Stimulated activated effector memory CD8-positive, alpha-beta T cell treated with anti-CD3 and anti-CD28 coated beads, Interleukin-12 subunit alpha, Interleukin-12 subunit beta, amount 100 ng/mL, for 72 hours (primary cell): ENCODE results near the gene CACNA1B.
"Not testable (repeated sequence)": the region's sequence is repeated elsewhere in the genome, so short reads cannot be mapped to it uniquely, and the experiment has no call there.

ENCODE experiments used
- ATAC-seq: fragments of 150-1000 bp; cut with Tn5 transposase; 2 replicates; pipeline ENCODE4 v1.10.0; 2021
- DNase-seq, 2 donors: peaks; one replicate each; pipeline ENCODE4 v3.0.0; 2021 to 2022; ENCODE audit warnings: low spot score in 2 of 2
- H3K27ac Mint-ChIP-seq: one replicate; pipeline ENCODE4 v1.8.0; 2022; ENCODE audit warnings: mild to moderate bottlenecking, mixed read lengths
- H3K36me3 Mint-ChIP-seq: one replicate; pipeline ENCODE4 v1.8.0; 2022; ENCODE audit warnings: mild to moderate bottlenecking, mixed read lengths
- H3K4me1 Mint-ChIP-seq: one replicate; pipeline ENCODE4 v1.8.0; 2022; ENCODE audit warnings: mixed read lengths
- H3K4me3 Mint-ChIP-seq: one replicate; pipeline ENCODE4 v1.8.0; 2022; ENCODE audit warnings: mild to moderate bottlenecking, mixed read lengths
- H3K9me3 Mint-ChIP-seq: one replicate; pipeline ENCODE4 v1.8.0; 2022; ENCODE audit warnings: mixed read lengths

CACNA1B gene

GRCh38 chr9:138114501-138115245, 237.1 kb downstream of the CACNA1B start:
- H3K9me3 Mint-ChIP-seq: no peaks in the 10 kb centered on the region
- no peak for ATAC-seq
- H3K4me1 Mint-ChIP-seq: peaks cover 3% of the 10 kb centered on the region
- H3K4me3 Mint-ChIP-seq: no peak overlapping the region
- no peak for DNase-seq
- H3K27ac Mint-ChIP-seq: no peak overlapping the region
- H3K36me3 Mint-ChIP-seq: no peaks in the 10 kb centered on the region

GRCh38 chr9:138115506-138115905, 237.9 kb downstream of the CACNA1B start:
- Mint-ChIP-seq H3K36me3 (no peaks in the 10 kb centered on the region), H3K4me1 (peaks cover 4% of the 10 kb centered on the region), H3K27ac (no peak overlapping the region), H3K4me3 (no peak overlapping the region), H3K9me3 (no peaks in the 10 kb centered on the region)
- DNase-seq (no peak), ATAC-seq (no peak)

DNA sequence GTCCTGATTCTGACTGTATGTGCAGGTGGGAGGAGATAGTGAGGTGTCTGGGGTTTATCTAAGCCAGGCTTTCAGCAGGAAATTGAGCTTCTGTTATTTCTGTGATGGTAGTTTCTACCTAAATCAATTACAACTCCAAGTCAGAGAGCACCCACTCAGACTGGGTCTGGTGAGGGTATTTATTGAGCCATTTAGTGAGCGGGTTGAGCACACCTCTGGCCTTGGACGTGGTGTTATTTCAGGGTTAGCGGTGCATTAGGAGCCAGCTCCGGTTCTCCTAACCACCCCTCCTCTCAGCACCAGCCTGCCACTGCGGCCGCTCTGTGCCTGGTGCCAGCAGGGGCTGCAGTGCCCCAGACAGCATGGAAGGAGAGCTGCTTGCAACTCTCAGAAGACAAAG, 238.9 kb downstream of the CACNA1B start:
- Mint-ChIP-seq H3K4me1 (peaks cover 4% of the 10 kb centered on the region), H3K9me3 (no peaks in the 10 kb centered on the region), H3K4me3 (no peak overlapping the region), H3K27ac (no peak overlapping the region), H3K36me3 (no peaks in the 10 kb centered on the region)
- no peak for ATAC-seq
- no peak for DNase-seq

DNA sequence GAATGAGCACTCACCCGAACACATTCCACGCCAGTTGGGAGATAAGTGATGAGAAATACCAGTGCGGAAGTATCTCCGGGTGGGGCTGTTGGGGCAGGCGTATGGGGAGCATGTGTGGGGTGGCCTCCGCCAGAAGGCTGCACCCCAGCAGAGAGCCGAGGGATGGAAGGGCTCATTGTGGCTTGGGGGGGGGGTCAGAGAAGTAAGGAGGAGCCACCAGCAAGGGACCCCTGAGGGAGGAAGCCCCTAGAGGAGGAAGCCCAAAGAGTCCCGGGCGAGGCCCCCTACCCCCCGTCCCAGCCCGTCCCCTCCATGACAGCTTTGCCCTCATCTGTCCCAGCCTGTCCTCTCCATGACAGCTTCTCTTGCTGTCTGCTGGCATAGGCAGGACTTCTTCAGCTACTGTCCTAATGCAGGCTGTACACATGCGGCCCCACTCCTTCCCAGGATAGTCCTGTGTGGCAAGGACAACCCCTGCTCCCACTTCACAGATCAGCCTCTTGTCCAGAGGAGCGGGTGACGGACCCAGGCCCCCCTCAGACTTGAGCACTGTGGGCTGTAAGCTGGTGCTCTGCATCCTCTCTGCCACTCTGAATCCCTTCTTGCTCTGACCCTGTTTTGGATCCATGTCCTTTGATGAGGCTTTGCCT, 239.6 kb downstream of the CACNA1B start:
- ATAC-seq: no peak
- no peaks in the 10 kb centered on the region for H3K9me3 Mint-ChIP-seq
- no peaks in the 10 kb centered on the region for H3K36me3 Mint-ChIP-seq
- DNase-seq: no peak
- no peak overlapping the region for H3K4me3 Mint-ChIP-seq
- no peak overlapping the region for H3K27ac Mint-ChIP-seq
- peaks cover 4% of the 10 kb centered on the region for H3K4me1 Mint-ChIP-seq

- ATAC-seq (no peak), DNase-seq (no peak)
- Mint-ChIP-seq H3K36me3 (peaks cover 2% of the 10 kb centered on the region), H3K4me1 (peaks cover 4% of the 10 kb centered on the region), H3K9me3 (no peaks in the 10 kb centered on the region), H3K27ac (no peak overlapping the region), H3K4me3 (no peak overlapping the region)
These were observed 240.3 kb downstream of the CACNA1B start for GRCh38 chr9:138117836-138118235.

DNA sequence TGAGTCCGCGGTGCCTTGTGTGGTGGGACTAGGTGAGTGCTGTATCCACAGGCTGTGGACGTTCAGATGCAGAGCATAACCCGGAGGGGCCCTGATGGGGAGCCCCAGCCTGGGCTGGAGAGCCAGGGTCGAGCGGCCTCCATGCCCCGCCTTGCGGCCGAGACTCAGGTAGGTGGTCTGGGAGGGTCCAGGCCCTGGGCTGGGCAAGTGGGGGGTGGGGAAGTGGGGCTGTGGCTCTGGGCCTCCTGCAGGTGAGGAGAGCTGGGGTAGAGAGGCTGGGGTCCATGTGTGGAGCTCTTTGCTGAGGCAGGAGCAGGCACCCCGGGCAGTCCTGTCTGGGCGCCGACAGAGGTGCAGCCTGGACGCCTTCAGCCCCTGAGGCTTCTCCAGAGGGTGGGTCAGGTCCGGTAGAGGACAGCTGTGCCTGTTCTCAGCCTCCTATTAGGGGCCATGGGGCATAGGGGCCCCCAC, 241.1 kb downstream of the CACNA1B start:
- peaks cover 4% of the 10 kb centered on the region for H3K4me1 Mint-ChIP-seq
- H3K9me3 Mint-ChIP-seq: no peaks in the 10 kb centered on the region
- DNase-seq: no peak
- H3K36me3 Mint-ChIP-seq: peaks cover 5% of the 10 kb centered on the region
- ATAC-seq: no peak
- no peak overlapping the region for H3K4me3 Mint-ChIP-seq
- H3K27ac Mint-ChIP-seq: no peak overlapping the region

- no peak overlapping the region for H3K4me3 Mint-ChIP-seq
- ATAC-seq (no peak), DNase-seq (no peak)
- peaks cover 5% of the 10 kb centered on the region for H3K36me3 Mint-ChIP-seq
- H3K27ac Mint-ChIP-seq: no peak overlapping the region
- H3K9me3 Mint-ChIP-seq: no peaks in the 10 kb centered on the region
- peaks cover 4% of the 10 kb centered on the region for H3K4me1 Mint-ChIP-seq
These were observed 241.8 kb downstream of the CACNA1B start for GRCh38 chr9:138119202-138120027.

GRCh38 chr9:138120072-138120471, 242.5 kb downstream of the CACNA1B start:
- no peak for ATAC-seq
- no peak overlapping the region for H3K27ac Mint-ChIP-seq
- no peak overlapping the region for H3K4me3 Mint-ChIP-seq
- peaks cover 4% of the 10 kb centered on the region for H3K4me1 Mint-ChIP-seq
- DNase-seq: no peak
- peaks cover 5% of the 10 kb centered on the region for H3K36me3 Mint-ChIP-seq
- no peaks in the 10 kb centered on the region for H3K9me3 Mint-ChIP-seq

- no peak overlapping the region for H3K27ac Mint-ChIP-seq
These were observed 243.2 kb downstream of the CACNA1B start for GRCh38 chr9:138120511-138121437.

DNA sequence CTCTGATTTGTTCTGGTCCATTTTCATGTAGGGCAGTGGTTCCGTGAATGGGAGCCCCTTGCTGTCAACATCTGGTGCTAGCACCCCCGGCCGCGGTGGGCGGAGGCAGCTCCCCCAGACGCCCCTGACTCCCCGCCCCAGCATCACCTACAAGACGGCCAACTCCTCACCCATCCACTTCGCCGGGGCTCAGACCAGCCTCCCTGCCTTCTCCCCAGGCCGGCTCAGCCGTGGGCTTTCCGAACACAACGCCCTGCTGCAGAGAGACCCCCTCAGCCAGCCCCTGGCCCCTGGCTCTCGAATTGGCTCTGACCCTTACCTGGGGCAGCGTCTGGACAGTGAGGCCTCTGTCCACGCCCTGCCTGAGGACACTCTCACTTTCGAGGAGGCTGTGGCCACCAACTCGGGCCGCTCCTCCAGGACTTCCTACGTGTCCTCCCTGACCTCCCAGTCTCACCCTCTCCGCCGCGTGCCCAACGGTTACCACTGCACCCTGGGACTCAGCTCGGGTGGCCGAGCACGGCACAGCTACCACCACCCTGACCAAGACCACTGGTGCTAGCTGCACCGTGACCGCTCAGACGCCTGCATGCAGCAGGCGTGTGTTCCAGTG, 244.0 kb downstream of the CACNA1B start:
- ATAC-seq (no peak), DNase-seq (no peak)
- Mint-ChIP-seq H3K4me3 (no peak overlapping the region), H3K27ac (no peak overlapping the region), H3K4me1 (peaks cover 4% of the 10 kb centered on the region), H3K36me3 (peaks cover 5% of the 10 kb centered on the region), H3K9me3 (no peaks in the 10 kb centered on the region)

More at GRCh38 chr9:138120511-138121437, 243.2 kb downstream of the CACNA1B start:
- Mint-ChIP-seq H3K9me3 (no peaks in the 10 kb centered on the region), H3K4me3 (no peak overlapping the region), H3K4me1 (peaks cover 4% of the 10 kb centered on the region), H3K36me3 (peaks cover 5% of the 10 kb centered on the region)
- no peak for ATAC-seq
- no peak for DNase-seq

DNA sequence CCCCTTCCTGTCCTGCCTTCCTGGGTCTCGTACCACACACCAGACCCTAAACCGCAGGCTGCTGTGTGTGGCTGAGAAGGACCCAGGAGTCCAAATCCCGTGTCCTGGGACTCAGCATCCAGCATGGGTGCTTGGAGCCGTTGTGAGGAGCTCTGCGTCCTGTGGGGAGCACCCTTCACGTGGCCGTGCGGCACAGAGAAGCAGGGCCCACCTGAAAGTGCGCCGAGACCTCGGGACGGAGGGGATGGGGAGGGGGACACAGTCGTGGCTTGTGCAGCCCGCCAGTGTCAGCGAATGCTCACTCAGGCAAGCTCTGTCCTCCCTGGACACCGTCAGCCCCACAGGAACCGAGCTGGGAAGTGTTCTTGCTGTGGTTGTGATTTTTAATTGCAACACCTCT, 244.6 kb downstream of the CACNA1B start:
- peaks cover 4% of the 10 kb centered on the region for H3K4me1 Mint-ChIP-seq
- peaks cover 5% of the 10 kb centered on the region for H3K36me3 Mint-ChIP-seq
- ATAC-seq (no peak), DNase-seq (no peak)
- H3K27ac Mint-ChIP-seq: no peak overlapping the region
- H3K4me3 Mint-ChIP-seq: no peak overlapping the region
- no peaks in the 10 kb centered on the region for H3K9me3 Mint-ChIP-seq

- peaks cover 5% of the 10 kb centered on the region for H3K36me3 Mint-ChIP-seq
- no peaks in the 10 kb centered on the region for H3K9me3 Mint-ChIP-seq
- H3K27ac Mint-ChIP-seq: no peak overlapping the region
- DNase-seq (no peak), ATAC-seq (no peak)
- no peak overlapping the region for H3K4me3 Mint-ChIP-seq
- H3K4me1 Mint-ChIP-seq: peaks cover 4% of the 10 kb centered on the region
These were observed 245.1 kb downstream of the CACNA1B start for GRCh38 chr9:138122676-138123075.

DNA sequence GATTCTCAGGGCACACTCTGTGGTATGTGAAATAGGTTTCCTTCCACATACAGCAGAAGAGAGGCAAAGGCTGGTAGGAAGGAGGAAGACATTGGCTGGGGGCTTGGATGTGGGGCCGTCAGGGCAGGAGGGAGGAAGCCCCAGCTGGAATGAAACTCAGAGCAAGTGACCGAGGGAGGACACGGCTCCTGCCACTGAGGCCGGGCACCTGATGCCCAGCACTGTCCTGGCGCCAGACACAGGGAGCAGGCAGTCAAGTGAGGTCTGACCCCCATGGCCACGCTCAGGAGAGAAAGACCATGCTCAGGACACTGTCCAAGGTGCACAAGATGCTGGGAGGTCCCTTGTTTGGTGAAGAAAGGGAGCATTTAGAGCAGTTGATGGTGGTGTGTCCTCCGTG, 245.5 kb downstream of the CACNA1B start:
- no peak overlapping the region for H3K4me3 Mint-ChIP-seq
- no peaks in the 10 kb centered on the region for H3K9me3 Mint-ChIP-seq
- peaks cover 4% of the 10 kb centered on the region for H3K4me1 Mint-ChIP-seq
- ATAC-seq: no peak
- H3K36me3 Mint-ChIP-seq: peaks cover 5% of the 10 kb centered on the region
- no peak overlapping the region for H3K27ac Mint-ChIP-seq
- DNase-seq: no peak

DNA sequence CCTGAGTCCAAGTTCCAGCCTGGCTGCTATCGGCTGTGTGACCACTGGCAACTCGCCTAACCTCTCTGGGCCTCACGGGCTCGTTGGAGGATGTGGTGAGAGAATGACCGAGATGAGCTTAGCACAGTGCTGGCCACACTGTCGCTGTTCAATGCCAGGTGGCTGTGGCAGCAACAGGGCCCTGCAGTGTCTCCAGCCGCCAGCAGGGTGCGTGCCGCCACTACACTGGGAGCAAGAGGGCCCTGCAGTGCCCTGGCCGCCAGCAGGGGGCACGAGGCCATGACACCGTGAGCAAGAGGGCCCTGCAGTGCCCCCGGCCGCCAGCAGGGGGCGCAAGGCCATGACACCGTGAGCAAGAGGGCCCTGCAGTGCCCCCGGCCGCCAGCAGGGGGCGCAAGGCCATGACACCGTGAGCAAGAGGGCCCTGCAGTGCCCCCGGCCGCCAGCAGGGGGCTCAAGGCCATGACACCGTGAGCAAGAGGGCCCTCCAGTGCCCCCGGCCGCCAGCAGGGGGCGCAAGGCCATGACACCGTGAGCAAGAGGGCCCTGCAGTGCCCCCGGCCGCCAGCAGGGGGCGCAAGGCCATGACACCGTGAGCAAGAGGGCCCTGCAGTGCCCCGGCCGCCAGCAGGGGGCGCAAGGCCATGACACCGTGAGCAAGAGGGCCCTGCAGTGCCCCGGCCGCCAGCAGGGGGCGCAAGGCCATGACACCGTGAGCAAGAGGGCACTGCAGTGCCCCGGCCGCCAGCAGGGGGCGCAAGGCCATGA, 248.7 kb downstream of the CACNA1B start:
- H3K27ac Mint-ChIP-seq, H3K36me3 Mint-ChIP-seq, H3K4me3 Mint-ChIP-seq, H3K4me1 Mint-ChIP-seq, H3K9me3 Mint-ChIP-seq: not testable (repeated sequence)
- DNase-seq: peak in 1 of 2 donors; percentile 25
- ATAC-seq: peak; percentile 49
